Aorta (tissue), 5 donors: ENCODE results near the gene CUX1. TPM values are rescaled to one million over a fixed set of nuclear protein-coding genes. Genes with fewer than 3 reads are reported as not detected.

Experiments
- ATAC-seq: fragments of 200-7000 bp; cut with Tn5 transposase; one replicate; pipeline ENCODE4 v1.9.1; 2022; ENCODE audit warnings: moderate library complexity; ENCODE audit not compliant: low FRiP score
- DNase-seq, 2 donors: peaks; one replicate each; pipeline ENCODE4 v3.0.0-alpha.2; 2020
- H3K27ac ChIP-seq, 2 donors: one replicate each; pipeline ENCODE4 v1.5.1; 2013; ENCODE audit warnings: low read length in 2 of 2, mild to moderate bottlenecking in 2 of 2, moderate library complexity in 2 of 2, control low read depth in 1 of 2, inconsistent platforms in 1 of 2, low read depth in 1 of 2
- H3K27me3 ChIP-seq, 2 donors: one replicate each; pipeline ENCODE4 v1.6.1; 2013; ENCODE audit warnings: control low read depth in 1 of 2, low read length in 1 of 2, mild to moderate bottlenecking in 1 of 2, moderate library complexity in 1 of 2; ENCODE audit not compliant: insufficient read depth in 2 of 2, control insufficient read depth in 1 of 2
- H3K36me3 ChIP-seq, 2 donors: one replicate each; pipeline ENCODE4 v1.6.1; 2013; ENCODE audit warnings: control low read depth in 1 of 2, low read length in 1 of 2, mild to moderate bottlenecking in 1 of 2; ENCODE audit not compliant: insufficient read depth in 2 of 2, control insufficient read depth in 1 of 2
- H3K4me1 ChIP-seq, 2 donors: one replicate each; pipeline ENCODE4 v1.6.1; 2013; ENCODE audit warnings: low read length in 2 of 2, control low read depth in 1 of 2, mild to moderate bottlenecking in 1 of 2, moderate library complexity in 1 of 2; ENCODE audit not compliant: insufficient read depth in 2 of 2, control insufficient read depth in 1 of 2
- H3K4me3 ChIP-seq, 2 donors: one replicate each; pipeline ENCODE4 v1.5.1; 2013; ENCODE audit warnings: low read length in 2 of 2, control low read depth in 1 of 2, mild to moderate bottlenecking in 1 of 2
- H3K9me3 ChIP-seq: one replicate; pipeline ENCODE4 v1.6.1; 2013; ENCODE audit warnings: mild to moderate bottlenecking, low read length; ENCODE audit not compliant: control insufficient read depth
- WGBS, 2 donors: extraction: QIAGEN DNeasy Blood & Tissue Kit; methylation state at CpG; one replicate each; pipeline ENCODE4 v1.1.7; 2013; 5-methylcytosine and 5-hydroxymethylcytosine counted together
- intact Hi-C, 2 donors: fragments of 100-400 bp; cut with DNase I; formaldehyde crosslinking; loops; one replicate each; pipeline versions ENCODE4 v1.14.2 to v1.15.0; 2022
- polyA plus RNA-seq, 2 donors: library from polyadenylated mRNA; stranded (reverse); fragments of 200-250 nt; gene quantifications; one replicate each; pipeline ENCODE4 v1.2.3, GENCODE V29; 2013
- total RNA-seq, 2 donors: library from RNA; stranded (reverse); fragmentation: NEBNext Ultra II Directional; extraction: Animal tissue kit (Norgen Biotek cat#: 25700); gene quantifications; one replicate each; pipeline ENCODE4 v1.2.1, GENCODE V29; 2021
- donor health status: healthy with polysubstance abuse.
- donor health status: Bipolar disorder and iron deficiency.
- donor health status: DM: no; HTN: no; CAD: no.
- donor health status: DM: no; HTN: no; CAD: no.
- donor health status: DM: yes; HTN: yes; CAD: no.

The CUX1 gene
- total and polyA plus RNA-seq, 4 donors = 51.6 to 159 (median 94.1) TPM

GRCh38 chr7:101813402-101814019 lies 3.9 kb upstream of the CUX1 start:
- H3K27me3 ChIP-seq = no peaks in the 10 kb centered on the region
- H3K27ac ChIP-seq = no peak overlapping the region
- 30 to 31% methylated on average over 5 of the region's 5 CpGs for WGBS, 2 donors
- DNase-seq = no peak
- H3K36me3 ChIP-seq = no peaks in the 10 kb centered on the region
- peak overlapping the region; percentile 94 to 100 for H3K4me3 ChIP-seq
- no peaks in the 10 kb centered on the region for H3K9me3 ChIP-seq
- ATAC-seq = no peak
- intact Hi-C loops = loop anchor here (10.0 kb wide), 2 partner anchors 129 to 209 kb away; no protein-coding TSS in a partner anchor
- no peaks in the 10 kb centered on the region for H3K4me1 ChIP-seq

- Histone ChIP-seq H3K27me3 (no peaks in the 10 kb centered on the region), H3K4me3 (peak overlapping the region; percentile 94 to 100), H3K36me3 (no peaks in the 10 kb centered on the region), H3K4me1 (no peaks in the 10 kb centered on the region), H3K27ac (peak overlapping the region in 1 of 2 donors; percentile 0), H3K9me3 (no peaks in the 10 kb centered on the region)
- DNase-seq (peak; percentile 68 to 88), ATAC-seq (peak; percentile 89)
- 0 to 1% methylated on average over 44 to 74 of the region's 74 CpGs for WGBS, 2 donors
- intact Hi-C loops = loop anchor here (10.0 kb wide), 2 partner anchors 130 to 210 kb away; no protein-coding TSS in a partner anchor
Measured at GRCh38 chr7:101814081-101814990, 3.1 kb upstream of the CUX1 start.

GRCh38 chr7:101814991-101815825 lies 2.2 kb upstream of the CUX1 start:
- H3K4me1 ChIP-seq = no peaks in the 10 kb centered on the region

GRCh38 chr7:101815826-101816594 lies 1.4 kb upstream of the CUX1 start:
- ATAC-seq (peak; percentile 75), DNase-seq (peak; percentile 81 to 89)
- 0 to 1% methylated on average over 28 to 113 of the region's 113 CpGs for WGBS, 2 donors
- H3K36me3 ChIP-seq = no peaks in the 10 kb centered on the region
- peak overlapping the region; percentile 94 to 100 for H3K4me3 ChIP-seq
- no peaks in the 10 kb centered on the region for H3K27me3 ChIP-seq
- peak overlapping the region; percentile 61 to 97 for H3K27ac ChIP-seq
- no peaks in the 10 kb centered on the region for H3K4me1 ChIP-seq
- intact Hi-C loops = loop anchor here (5.0 to 10.0 kb wide), 7 partner anchors 41 to 421 kb away; no protein-coding TSS in a partner anchor
- no peaks in the 10 kb centered on the region for H3K9me3 ChIP-seq

More at GRCh38 chr7:101814991-101815825, 2.2 kb upstream of the CUX1 start:
- DNase-seq = peak; percentile 60 to 85
- Histone ChIP-seq H3K36me3 (no peaks in the 10 kb centered on the region), H3K9me3 (no peaks in the 10 kb centered on the region), H3K4me3 (peak overlapping the region; percentile 94 to 100), H3K27me3 (no peaks in the 10 kb centered on the region), H3K27ac (peak overlapping the region; percentile 0 to 97)
- ATAC-seq = peak; percentile 80
- intact Hi-C loops = loop anchor here (5.0 to 10.0 kb wide), 7 partner anchors 42 to 422 kb away; no protein-coding TSS in a partner anchor
- WGBS, 2 donors = 0 to 1% methylated on average over 44 to 89 of the region's 89 CpGs

- peak; percentile 30 for ATAC-seq
- WGBS, 2 donors = 1% methylated on average over 67 to 130 of the region's 130 CpGs
- no peaks in the 10 kb centered on the region for H3K27me3 ChIP-seq
Measured at GRCh38 chr7:101816595-101817470, 593 bp upstream of the CUX1 start.

GRCh38 chr7:101818287-101819071 lies 1.1 kb downstream of the CUX1 start:
- Histone ChIP-seq H3K27me3 (no peaks in the 10 kb centered on the region), H3K4me1 (peaks cover 0 to 2% of the 10 kb centered on the region in 2 donors), H3K27ac (peak overlapping the region in 1 of 2 donors; percentile 41), H3K9me3 (no peaks in the 10 kb centered on the region), H3K36me3 (no peaks in the 10 kb centered on the region), H3K4me3 (peak overlapping the region in 1 of 2 donors; percentile 94)
- DNase-seq (no peak), ATAC-seq (no peak)
- intact Hi-C loops = loop anchor here (5.0 to 10.0 kb wide), 7 partner anchors 39 to 419 kb away; no protein-coding TSS in a partner anchor
- 18 to 24% methylated on average over 14 of the region's 14 CpGs for WGBS, 2 donors

More at GRCh38 chr7:101816595-101817470, 593 bp upstream of the CUX1 start:
- intact Hi-C loops = loop anchor here (5.0 to 10.0 kb wide), 7 partner anchors 40 to 420 kb away; no protein-coding TSS in a partner anchor
- H3K4me1 ChIP-seq = no peaks in the 10 kb centered on the region
- no peaks in the 10 kb centered on the region for H3K9me3 ChIP-seq
- peak overlapping the region; percentile 77 to 97 for H3K27ac ChIP-seq
- peak overlapping the region; percentile 94 to 100 for H3K4me3 ChIP-seq
- DNase-seq = peak; percentile 64 to 83
- no peaks in the 10 kb centered on the region for H3K36me3 ChIP-seq
